ENCODE results near the gene ENDOV. TPM values are rescaled to one million over a fixed set of nuclear protein-coding genes. Genes with fewer than 3 reads are reported as not detected.

Gene ENDOV
- total RNA-seq, 4 donors from 2014 or later: 2.0 to 17.5 (median 9.9) TPM

DNA sequence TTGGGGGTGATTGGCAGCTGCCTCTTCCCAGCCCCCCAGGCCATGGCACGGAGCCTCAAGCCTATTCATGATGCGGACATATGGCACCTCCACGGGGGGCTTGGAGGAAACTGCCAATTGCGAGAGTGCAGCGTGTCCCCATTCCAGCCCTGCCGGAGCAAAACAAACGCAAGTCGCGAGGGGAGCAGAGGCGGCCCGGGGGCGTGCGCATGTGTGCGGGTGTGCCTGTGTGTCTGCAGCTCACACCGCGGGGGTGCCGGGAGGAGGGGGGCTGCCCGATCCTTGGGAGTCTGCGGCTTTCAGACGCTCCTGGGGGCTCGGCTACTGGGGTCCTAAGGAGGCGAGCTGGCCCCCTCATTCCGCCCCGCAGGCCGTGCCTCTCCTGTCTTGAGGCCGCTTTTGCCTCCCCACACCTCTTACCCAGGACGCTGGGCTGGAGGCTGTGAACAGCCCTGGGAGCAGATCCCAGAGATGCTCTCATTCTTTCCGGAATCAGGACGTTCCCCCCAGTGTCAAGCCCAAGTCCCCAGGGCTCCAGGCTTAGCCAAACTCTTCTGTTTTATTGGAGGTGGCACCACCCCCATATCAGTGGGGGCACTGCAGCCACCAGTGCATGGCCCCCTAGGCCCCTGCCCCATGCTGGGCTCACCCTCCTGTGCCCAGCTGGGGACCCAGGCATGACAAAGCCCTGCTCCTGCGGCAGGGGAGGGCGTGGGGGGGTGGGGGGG lies 29.1 kb downstream of the ENDOV start:
- TF ChIP-seq, protein P1, sequence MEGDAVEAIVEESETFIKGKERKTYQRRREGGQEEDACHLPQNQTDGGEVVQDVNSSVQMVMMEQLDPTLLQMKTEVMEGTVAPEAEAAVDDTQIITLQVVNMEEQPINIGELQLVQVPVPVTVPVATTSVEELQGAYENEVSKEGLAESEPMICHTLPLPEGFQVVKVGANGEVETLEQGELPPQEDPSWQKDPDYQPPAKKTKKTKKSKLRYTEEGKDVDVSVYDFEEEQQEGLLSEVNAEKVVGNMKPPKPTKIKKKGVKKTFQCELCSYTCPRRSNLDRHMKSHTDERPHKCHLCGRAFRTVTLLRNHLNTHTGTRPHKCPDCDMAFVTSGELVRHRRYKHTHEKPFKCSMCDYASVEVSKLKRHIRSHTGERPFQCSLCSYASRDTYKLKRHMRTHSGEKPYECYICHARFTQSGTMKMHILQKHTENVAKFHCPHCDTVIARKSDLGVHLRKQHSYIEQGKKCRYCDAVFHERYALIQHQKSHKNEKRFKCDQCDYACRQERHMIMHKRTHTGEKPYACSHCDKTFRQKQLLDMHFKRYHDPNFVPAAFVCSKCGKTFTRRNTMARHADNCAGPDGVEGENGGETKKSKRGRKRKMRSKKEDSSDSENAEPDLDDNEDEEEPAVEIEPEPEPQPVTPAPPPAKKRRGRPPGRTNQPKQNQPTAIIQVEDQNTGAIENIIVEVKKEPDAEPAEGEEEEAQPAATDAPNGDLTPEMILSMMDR (IDR thresholded peaks at IDR 0.05; ENCODE audit: low read depth): no peak

DNA sequence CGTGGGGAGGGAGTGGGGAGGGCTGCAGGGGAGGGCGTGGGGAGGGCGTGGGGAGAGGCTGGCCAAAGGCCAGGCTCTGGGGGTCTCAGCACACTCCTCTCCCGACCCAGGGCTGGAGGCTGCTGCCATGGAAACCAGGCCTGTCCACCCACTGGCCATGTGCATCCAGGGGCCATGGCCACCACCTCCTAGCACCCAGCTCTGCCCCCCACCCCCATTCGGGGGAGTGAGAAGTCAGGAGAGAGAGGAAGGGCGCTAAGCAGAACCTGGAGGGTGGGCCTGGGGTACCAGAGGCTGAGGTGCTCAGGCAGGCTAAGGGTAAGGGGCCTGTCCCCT lies 29.6 kb downstream of the ENDOV start:
- TF ChIP-seq, protein P1 (IDR thresholded peaks at IDR 0.05; ENCODE audit: low read depth): no peak

DNA sequence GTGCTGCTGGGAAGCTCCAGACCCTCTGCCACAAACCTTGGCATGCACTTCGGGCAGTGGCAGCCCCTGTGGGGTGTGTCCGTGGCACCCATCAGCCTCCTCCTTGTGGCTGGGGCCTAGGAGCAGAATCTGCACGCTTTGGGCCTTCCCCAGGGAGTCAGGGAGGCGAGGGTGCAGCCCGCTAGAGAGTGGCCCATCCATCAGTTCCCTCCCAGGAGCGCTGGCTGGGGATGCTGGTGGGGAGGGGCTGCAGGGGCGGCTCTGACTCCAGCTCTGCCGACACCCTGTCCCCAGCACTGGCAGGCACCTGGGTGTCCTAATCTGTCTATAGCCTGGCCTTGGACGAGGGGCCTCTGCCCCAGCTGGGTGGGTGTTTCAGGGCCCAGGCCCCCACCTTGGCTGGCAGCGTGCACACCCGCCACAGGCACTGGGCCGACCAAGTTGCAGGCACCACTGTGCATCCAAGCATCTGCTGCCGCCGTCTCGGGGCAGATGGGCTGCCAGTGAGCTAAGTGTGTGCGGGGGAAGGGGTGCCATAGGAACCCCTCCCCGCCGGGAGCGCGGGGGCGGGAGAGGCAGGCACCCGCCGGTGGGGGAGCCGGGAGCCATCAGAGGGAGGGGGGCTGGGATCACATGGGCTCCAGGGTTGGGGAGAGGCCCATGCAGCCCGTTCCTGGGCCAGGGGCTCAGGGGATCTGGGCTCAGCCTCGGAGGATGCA lies 30.2 kb downstream of the ENDOV start:
- TF ChIP-seq, protein P1 (IDR thresholded peaks at IDR 0.05; ENCODE audit: low read depth): no peak

DNA sequence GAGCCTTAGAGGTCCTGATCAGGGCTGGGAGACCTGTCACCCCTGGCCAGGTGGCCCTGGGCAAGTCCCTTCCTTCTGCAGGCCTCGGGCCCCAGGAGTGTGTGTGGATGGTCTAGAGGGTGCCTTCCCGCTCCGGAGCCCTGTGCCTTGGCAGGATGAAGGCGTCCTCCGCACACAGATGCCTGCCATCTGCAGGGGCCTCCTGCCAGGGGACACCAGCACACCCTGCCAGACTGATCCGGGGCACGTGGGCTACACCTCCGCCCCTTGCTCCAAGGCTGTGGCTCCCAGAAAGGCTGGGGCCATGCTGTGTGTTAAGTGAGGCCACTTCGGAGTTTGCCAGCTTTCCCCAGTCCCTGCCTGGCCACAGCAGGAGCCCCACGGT lies 30.8 kb downstream of the ENDOV start:
- TF ChIP-seq, protein P1 (IDR thresholded peaks at IDR 0.05; ENCODE audit: low read depth): no peak

DNA sequence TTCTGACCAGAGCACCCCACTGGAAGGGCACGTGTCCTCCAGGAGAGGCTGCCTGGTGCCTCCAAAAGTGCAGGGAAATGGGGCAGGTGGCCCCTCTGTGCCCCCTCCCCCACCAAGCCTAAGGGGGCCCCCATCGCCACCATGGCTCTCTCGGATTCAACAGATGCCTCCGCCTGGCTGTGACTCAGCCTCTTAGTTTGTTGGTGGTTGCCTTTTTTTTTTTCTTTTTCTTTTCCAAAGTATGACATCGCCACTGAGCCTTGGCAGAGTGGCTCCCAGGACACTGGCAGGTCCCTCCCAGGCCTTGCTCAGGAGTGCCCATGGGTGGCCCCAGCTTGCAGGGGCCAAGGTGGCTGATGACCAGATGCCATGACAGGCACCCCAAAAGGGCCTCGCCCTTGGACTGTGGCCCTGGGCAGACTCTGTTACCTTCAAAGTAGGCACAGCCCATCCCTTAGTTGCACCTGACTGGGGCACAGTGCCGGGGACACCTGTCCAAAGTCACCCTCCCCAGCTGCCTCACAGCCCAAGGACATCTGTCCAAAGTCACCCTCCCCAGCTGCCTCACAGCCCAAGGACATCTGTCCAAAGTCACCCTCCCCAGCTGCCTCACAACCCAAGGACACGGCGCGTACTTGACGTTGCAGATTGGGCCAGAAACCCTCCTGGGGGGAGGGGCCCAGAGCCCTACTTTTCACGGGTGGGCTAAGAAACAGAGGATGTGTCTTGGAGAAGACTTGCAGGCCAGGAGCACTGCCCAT lies 31.9 kb downstream of the ENDOV start:
- TF ChIP-seq, protein P1 (IDR thresholded peaks at IDR 0.05; ENCODE audit: low read depth): no peak

DNA sequence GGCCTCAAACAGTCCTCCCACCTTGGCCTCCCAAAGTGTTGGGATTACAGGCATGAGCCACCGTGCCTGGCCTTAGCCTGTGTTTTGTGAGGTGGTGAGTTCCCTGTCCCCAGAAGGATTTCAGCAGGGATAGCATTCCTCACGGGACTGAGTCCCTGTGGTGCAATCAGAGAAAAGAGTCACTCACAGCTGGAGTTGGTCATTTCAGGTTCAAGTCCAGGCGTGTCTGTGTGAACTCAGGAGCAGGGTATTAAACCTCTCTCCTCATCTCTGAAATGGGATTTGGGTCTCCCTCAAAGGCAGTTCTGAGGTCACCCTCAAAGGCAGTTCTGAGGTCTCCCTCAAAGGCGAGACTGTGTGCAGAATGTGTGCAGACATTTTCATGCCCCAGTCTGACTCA lies 32.8 kb downstream of the ENDOV start:
- TF ChIP-seq, protein P1 (IDR thresholded peaks at IDR 0.05; ENCODE audit: low read depth): no peak
